Breast epithelium (tissue), 4 donors: Measurements from ENCODE around the gene BCL2. TPM values are rescaled to one million over a fixed set of nuclear protein-coding genes. Genes with fewer than 3 reads are reported as not detected.

ENCODE experiments used
- DNase-seq, 2 donors: peaks; one replicate each; pipeline ENCODE4 v3.0.0-alpha.2; 2019; ENCODE audit warnings: low spot score in 2 of 2
- H3K27ac ChIP-seq, 2 donors: fragments of 200-600 bp; sonication (generic) in 1 of 2; one replicate each; pipeline ENCODE4 v1.5.1; 2016 to 2019; ENCODE audit warnings: mild to moderate bottlenecking in 1 of 2
- H3K27me3 ChIP-seq, 2 donors: fragments of 200-600 bp; sonication (generic) in 1 of 2; one replicate each; pipeline versions ENCODE4 v1.5.1 to v1.6.0; 2017 to 2019; ENCODE audit warnings: control low read depth in 1 of 2, mild to moderate bottlenecking in 1 of 2
- H3K36me3 ChIP-seq: fragments of 200-600 bp; one replicate; pipeline ENCODE4 v1.5.1; 2019
- H3K4me1 ChIP-seq, 2 donors: fragments of 200-600 bp; sonication (generic); one replicate each; pipeline ENCODE4 v1.5.1; 2016 to 2019; ENCODE audit warnings: control low read depth in 1 of 2
- H3K4me3 ChIP-seq, 3 donors: fragments of 200-600 bp; sonication (generic); 1 replicate in 2 of 3; 2 replicates in 1 of 3; pipeline ENCODE4 v1.5.1; 2016 to 2019; ENCODE audit warnings: mild to moderate bottlenecking in 3 of 3, moderate library complexity in 2 of 3
- H3K9me3 ChIP-seq, 2 donors: fragments of 200-600 bp; sonication (generic) in 1 of 2; one replicate each; pipeline ENCODE4 v1.5.1; 2016 to 2019; ENCODE audit warnings: control low read depth in 1 of 2
- POLR2A ChIP-seq: fragments of 450-650 bp; IDR thresholded peaks from one replicate; pipeline ENCODE4 v1.6.1; 2016; ENCODE audit warnings: antibody characterized with exemption, mild to moderate bottlenecking, moderate library complexity
- POLR2AphosphoS5 ChIP-seq, 3 donors: sonication (generic); formaldehyde crosslinking; IDR thresholded peaks; one replicate each; pipeline ENCODE4 v1.6.1; 2017; ENCODE audit warnings: antibody characterized with exemption in 3 of 3
- intact Hi-C: fragments of 100-400 bp; cut with DNase I; formaldehyde crosslinking; loops from one replicate; pipeline ENCODE4 v1.15.1; 2023; ENCODE audit warnings: low total_unique reads
- total RNA-seq, 3 donors: library from RNA; depleted of rRNA; stranded (reverse); fragments of >200 nt; gene quantifications; one replicate each; pipeline ENCODE4 v1.1.0, GENCODE V29; 2016
- TF ChIP-seq, protein P1 (sequence below), 3 donors: fragments of 450-650 bp; IDR thresholded peaks; one replicate each; pipeline ENCODE4 v1.5.1; 2016 to 2017; ENCODE audit warnings: antibody characterized with exemption in 3 of 3, mild to moderate bottlenecking in 3 of 3, moderate library complexity in 3 of 3

Gene BCL2
- total RNA-seq, 3 donors from 2014 or later: 41.3 to 82.5 (median 43.6) TPM

DNA sequence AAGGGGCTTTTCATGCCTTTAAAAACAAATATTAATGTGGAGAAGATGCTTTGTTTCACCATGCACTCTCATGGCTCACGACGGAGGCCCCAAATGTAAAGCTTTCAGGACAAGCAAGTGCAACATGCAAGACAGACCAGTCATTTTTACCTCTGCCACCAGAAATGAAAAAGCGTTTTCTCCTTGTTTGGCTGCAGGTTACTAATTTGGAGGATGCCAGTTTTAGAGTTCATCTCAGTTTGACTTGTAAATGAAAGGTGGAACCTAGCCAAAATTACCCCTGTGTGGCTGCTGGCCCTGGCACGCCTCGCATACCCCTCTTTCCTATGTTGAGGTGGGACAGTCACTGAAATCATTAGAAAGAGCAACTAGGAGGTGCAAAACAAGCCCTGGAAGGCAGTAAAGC, 138.6 kb downstream of the BCL2 start:
- intact Hi-C loops: loop anchor here (1.0 to 5.0 kb wide), 2 partner anchors 30 to 1439 kb away; no protein-coding TSS in a partner anchor
- Histone ChIP-seq H3K9me3 (no peaks in the 10 kb centered on the region), H3K4me3 (no peak overlapping the region), H3K27ac (peak overlapping the region; percentile 24 to 77), H3K36me3 (no peaks in the 10 kb centered on the region), H3K4me1 (peaks cover 18 to 27% of the 10 kb centered on the region in 2 donors), H3K27me3 (no peaks in the 10 kb centered on the region)
- TF ChIP-seq POLR2A (no peak), POLR2AphosphoS5 (IDR thresholded peaks at IDR 0.05) (no peak)
- TF ChIP-seq, protein P1, sequence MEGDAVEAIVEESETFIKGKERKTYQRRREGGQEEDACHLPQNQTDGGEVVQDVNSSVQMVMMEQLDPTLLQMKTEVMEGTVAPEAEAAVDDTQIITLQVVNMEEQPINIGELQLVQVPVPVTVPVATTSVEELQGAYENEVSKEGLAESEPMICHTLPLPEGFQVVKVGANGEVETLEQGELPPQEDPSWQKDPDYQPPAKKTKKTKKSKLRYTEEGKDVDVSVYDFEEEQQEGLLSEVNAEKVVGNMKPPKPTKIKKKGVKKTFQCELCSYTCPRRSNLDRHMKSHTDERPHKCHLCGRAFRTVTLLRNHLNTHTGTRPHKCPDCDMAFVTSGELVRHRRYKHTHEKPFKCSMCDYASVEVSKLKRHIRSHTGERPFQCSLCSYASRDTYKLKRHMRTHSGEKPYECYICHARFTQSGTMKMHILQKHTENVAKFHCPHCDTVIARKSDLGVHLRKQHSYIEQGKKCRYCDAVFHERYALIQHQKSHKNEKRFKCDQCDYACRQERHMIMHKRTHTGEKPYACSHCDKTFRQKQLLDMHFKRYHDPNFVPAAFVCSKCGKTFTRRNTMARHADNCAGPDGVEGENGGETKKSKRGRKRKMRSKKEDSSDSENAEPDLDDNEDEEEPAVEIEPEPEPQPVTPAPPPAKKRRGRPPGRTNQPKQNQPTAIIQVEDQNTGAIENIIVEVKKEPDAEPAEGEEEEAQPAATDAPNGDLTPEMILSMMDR (IDR thresholded peaks at IDR 0.05): no peak
- no peak for DNase-seq

DNA sequence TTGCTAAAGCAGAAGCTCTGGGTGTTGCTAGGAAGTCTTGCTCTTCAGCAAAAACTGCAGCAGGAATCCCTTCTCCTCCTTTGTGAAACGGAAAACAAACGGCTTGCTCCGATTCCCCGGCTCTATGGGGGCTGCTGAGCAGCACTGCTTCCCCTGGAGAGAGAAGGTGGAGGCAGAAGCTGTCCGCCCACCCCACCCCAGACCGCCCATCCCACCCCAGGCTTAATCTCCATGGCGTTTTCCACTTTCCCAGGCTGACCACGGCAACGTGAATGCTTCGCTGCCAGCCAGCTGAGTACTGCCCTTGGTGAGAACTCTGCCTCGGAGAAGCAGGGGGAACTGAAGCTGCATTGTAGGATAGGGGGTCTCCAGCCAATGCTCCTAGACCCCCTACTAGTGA, 139.2 kb downstream of the BCL2 start:
- Histone ChIP-seq H3K36me3 (no peaks in the 10 kb centered on the region), H3K4me1 (peaks cover 20 to 27% of the 10 kb centered on the region in 2 donors), H3K27ac (peak overlapping the region; percentile 93 to 97), H3K4me3 (peak overlapping the region in 1 of 3 donors; percentile 22), H3K9me3 (no peaks in the 10 kb centered on the region), H3K27me3 (no peaks in the 10 kb centered on the region)
- no peak for TF ChIP-seq POLR2AphosphoS5 (IDR thresholded peaks at IDR 0.05)
- TF ChIP-seq, protein P1 (IDR thresholded peaks at IDR 0.05): no peak
- TF ChIP-seq POLR2A: no peak
- intact Hi-C loops: loop anchor here (1.0 to 5.0 kb wide), 2 partner anchors 29 to 1438 kb away; no protein-coding TSS in a partner anchor
- DNase-seq: no peak

DNA sequence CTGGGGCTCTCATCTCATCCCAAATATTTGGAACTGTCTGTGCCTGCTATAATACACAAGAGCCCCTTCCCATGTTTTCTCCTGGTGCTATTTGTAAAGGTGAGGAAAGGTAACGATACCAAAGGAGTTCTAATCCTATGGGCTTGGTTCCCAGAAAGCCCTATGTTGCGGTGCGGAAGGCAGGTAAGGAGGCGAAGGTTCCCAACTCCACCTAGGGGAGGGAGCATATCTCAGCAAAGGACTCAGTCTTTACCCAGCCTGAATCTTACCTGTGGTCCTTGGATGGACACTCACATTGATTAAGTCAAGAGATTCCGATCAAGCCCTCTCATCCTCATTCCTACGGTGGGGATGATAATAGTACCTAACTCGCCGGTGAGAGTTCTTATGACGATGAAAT, 140.1 kb downstream of the BCL2 start:
- intact Hi-C loops: no loop called here
- H3K4me1 ChIP-seq: peaks cover 20 to 27% of the 10 kb centered on the region in 2 donors
- H3K27ac ChIP-seq: peak overlapping the region; percentile 93 to 97
- peak overlapping the region in 1 of 3 donors; percentile 65 for H3K4me3 ChIP-seq
- no peak for DNase-seq
- no peaks in the 10 kb centered on the region for H3K9me3 ChIP-seq
- H3K36me3 ChIP-seq: no peaks in the 10 kb centered on the region
- H3K27me3 ChIP-seq: no peaks in the 10 kb centered on the region
- TF ChIP-seq POLR2AphosphoS5 (IDR thresholded peaks at IDR 0.05) (no peak), POLR2A (no peak)
- TF ChIP-seq, protein P1 (IDR thresholded peaks at IDR 0.05): no peak

- no peaks in the 10 kb centered on the region for H3K27me3 ChIP-seq
- peaks cover 20 to 27% of the 10 kb centered on the region in 2 donors for H3K4me1 ChIP-seq
- no peak for DNase-seq
- intact Hi-C loops: no loop called here
- peak overlapping the region; percentile 93 to 97 for H3K27ac ChIP-seq
- TF ChIP-seq POLR2A: no peak
- TF ChIP-seq, protein P1 (IDR thresholded peaks at IDR 0.05): no peak
- no peak for TF ChIP-seq POLR2AphosphoS5 (IDR thresholded peaks at IDR 0.05)
- no peaks in the 10 kb centered on the region for H3K36me3 ChIP-seq
- peak overlapping the region in 1 of 3 donors; percentile 65 for H3K4me3 ChIP-seq
- H3K9me3 ChIP-seq: no peaks in the 10 kb centered on the region
Observed at GRCh38 chr18:63178971-63179370, 140.6 kb downstream of the BCL2 start.

DNA sequence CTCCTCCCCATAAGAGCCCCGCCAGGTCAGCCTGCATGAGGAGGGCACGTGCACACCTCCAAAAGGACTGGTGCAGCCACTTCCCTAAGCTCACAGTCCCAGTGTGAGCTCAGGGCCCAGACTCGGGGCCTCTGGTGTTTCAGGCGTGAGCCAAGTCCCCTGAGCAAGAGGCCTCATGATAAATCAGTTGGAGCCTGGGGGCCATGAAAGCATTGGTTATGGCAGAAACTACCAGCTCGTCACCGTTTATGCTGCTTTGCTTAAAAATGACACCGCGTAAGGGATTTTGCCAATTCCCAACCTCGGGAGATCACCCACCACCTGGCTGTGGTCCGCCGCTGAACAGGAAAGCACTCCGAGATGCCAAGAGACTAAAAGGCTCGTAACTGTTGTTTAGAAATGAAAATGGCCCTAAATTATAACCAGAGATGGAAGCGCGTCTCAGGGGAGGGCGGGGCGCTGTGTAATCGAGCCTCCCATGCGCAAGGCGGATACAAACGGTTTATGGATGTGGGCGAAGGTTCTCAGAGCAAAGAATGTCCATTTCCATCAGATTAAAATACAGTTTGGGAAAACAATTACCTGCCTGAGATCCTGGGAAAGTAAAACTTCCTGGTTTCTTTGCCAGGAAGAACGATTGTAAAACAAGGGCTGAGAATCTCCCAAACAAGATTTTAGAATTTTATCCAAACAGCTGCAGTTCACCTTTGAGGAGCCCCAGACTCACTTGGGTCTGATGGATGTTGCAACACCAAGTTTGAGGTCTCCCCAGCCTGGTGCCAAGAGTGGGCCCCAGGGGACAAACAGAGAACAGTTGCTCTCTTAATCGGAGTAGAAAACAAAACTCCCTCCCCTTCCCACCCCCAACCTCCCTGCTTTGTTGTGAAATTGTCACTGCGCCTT, 141.4 kb downstream of the BCL2 start:
- peaks cover 20 to 27% of the 10 kb centered on the region in 2 donors for H3K4me1 ChIP-seq
- H3K27ac ChIP-seq: peak overlapping the region; percentile 93 to 97
- TF ChIP-seq, protein P1 (IDR thresholded peaks at IDR 0.05): no peak
- TF ChIP-seq POLR2A: no peak
- TF ChIP-seq POLR2AphosphoS5 (IDR thresholded peaks at IDR 0.05): peak in 2 of 3 donors; percentile 40 to 81
- peak overlapping the region in 2 of 3 donors; percentile 39 to 65 for H3K4me3 ChIP-seq
- H3K27me3 ChIP-seq: no peaks in the 10 kb centered on the region
- H3K36me3 ChIP-seq: no peaks in the 10 kb centered on the region
- no peaks in the 10 kb centered on the region for H3K9me3 ChIP-seq
- peak; percentile 70 to 73 for DNase-seq
- intact Hi-C loops: no loop called here
